Measurements from ENCODE around the gene DPP6. TPM values are rescaled to one million over a fixed set of nuclear protein-coding genes. Genes with fewer than 3 reads are reported as not detected.

The DPP6 gene
- polyA plus RNA-seq, 1 donor (not counting 4 experiments of a cell fraction or from before 2014, with no cell fraction given) = not detected

DNA sequence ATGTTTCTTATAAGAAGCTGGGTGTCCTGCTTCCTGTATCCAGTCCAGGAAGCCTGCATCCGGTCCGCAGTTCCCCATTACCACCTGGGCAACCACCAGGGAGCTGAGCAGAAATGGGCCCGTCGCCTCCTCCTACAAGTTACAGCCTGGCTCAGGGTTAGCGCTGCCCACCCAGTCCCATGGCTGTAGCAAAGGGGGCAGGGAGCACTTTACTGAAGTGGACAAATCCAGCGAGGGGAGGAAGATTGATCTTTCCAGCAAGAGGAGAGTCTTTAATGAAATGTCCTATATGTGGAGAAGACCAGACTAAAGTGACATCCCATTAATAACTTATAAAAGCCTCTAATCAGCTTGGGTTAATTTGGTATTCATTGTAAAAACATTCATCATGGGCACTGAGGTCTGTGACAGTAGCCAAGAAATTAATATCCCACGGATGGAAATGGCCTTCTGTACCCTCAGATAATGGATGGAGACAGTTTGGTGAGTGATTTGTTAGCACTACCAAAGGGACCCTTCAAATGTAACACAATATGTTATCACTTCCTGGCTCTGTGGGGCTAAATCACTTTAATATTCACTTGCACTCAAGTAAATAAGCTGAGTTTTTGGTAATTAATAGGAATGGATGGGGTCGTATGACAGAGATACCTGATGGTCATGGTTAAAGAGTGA lies 627.3 kb downstream of the DPP6 start:
- FAIRE-seq = no peak
- dilution Hi-C loops (cut with MboI; ENCODE audit: extremely low pct_ligation_motif_present, low sequenced_read_pairs) = no loop called here
- H3K9me1 ChIP-seq (ENCODE audit: control insufficient read depth, extremely low read depth, insufficient read depth, low read length) = no peaks in the 10 kb centered on the region
- H3K4me2 ChIP-seq (ENCODE audit: control insufficient read depth, extremely low read depth, insufficient read depth, low read depth, low read length) = no peak overlapping the region
- peaks cover 8% of the 10 kb centered on the region for H3K9me3 ChIP-seq (ENCODE audit: control insufficient read depth, low read depth, low read length)
- TF ChIP-seq, protein P1, sequence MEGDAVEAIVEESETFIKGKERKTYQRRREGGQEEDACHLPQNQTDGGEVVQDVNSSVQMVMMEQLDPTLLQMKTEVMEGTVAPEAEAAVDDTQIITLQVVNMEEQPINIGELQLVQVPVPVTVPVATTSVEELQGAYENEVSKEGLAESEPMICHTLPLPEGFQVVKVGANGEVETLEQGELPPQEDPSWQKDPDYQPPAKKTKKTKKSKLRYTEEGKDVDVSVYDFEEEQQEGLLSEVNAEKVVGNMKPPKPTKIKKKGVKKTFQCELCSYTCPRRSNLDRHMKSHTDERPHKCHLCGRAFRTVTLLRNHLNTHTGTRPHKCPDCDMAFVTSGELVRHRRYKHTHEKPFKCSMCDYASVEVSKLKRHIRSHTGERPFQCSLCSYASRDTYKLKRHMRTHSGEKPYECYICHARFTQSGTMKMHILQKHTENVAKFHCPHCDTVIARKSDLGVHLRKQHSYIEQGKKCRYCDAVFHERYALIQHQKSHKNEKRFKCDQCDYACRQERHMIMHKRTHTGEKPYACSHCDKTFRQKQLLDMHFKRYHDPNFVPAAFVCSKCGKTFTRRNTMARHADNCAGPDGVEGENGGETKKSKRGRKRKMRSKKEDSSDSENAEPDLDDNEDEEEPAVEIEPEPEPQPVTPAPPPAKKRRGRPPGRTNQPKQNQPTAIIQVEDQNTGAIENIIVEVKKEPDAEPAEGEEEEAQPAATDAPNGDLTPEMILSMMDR (optimal IDR thresholded peaks at IDR 0.05 in 1 of 3, IDR thresholded peaks at IDR 0.05 in 1 of 3, conservative IDR thresholded peaks at IDR 0.05 in 1 of 3; ENCODE audit: extremely low read depth in 1 of 3, insufficient read depth in 2 of 3, low read length in 3 of 3) = no peak
- no peak for TF ChIP-seq EZH2 (IDR thresholded peaks at IDR 0.05; ENCODE audit: low read length)
- no peaks in the 10 kb centered on the region for H3K4me1 ChIP-seq (ENCODE audit: control insufficient read depth, extremely low read depth, insufficient read depth, low read length)
- DNase-seq (ENCODE audit: low read depth, low spot score) = no peak
- H3K9ac ChIP-seq (ENCODE audit: control insufficient read depth, extremely low read depth, insufficient read depth, low read length) = no peak overlapping the region
- no peaks in the 10 kb centered on the region for H3K79me2 ChIP-seq (ENCODE audit: control insufficient read depth, insufficient read depth, low read length)
- H3K27me3 ChIP-seq (ENCODE audit: control insufficient read depth, extremely low read depth, insufficient read depth, low read length) = no peaks in the 10 kb centered on the region
- no peak overlapping the region for H3K4me3 ChIP-seq (ENCODE audit: control insufficient read depth in 2 of 3, extremely low read depth in 1 of 3, insufficient read depth in 2 of 3, low read depth in 1 of 3, low read length in 3 of 3)
- no peaks in the 10 kb centered on the region for H4K20me1 ChIP-seq (ENCODE audit: control insufficient read depth, extremely low read depth, insufficient read depth, low read length)
- no peak overlapping the region for H3K27ac ChIP-seq (ENCODE audit: control insufficient read depth, insufficient read depth, low read length)
- H2AFZ ChIP-seq (ENCODE audit: control insufficient read depth, low read length) = no peak overlapping the region
- no peaks in the 10 kb centered on the region for H3K36me3 ChIP-seq (ENCODE audit: control insufficient read depth in 2 of 2, extremely low read depth in 1 of 2, insufficient read depth in 2 of 2, low read length in 2 of 2)

DNA sequence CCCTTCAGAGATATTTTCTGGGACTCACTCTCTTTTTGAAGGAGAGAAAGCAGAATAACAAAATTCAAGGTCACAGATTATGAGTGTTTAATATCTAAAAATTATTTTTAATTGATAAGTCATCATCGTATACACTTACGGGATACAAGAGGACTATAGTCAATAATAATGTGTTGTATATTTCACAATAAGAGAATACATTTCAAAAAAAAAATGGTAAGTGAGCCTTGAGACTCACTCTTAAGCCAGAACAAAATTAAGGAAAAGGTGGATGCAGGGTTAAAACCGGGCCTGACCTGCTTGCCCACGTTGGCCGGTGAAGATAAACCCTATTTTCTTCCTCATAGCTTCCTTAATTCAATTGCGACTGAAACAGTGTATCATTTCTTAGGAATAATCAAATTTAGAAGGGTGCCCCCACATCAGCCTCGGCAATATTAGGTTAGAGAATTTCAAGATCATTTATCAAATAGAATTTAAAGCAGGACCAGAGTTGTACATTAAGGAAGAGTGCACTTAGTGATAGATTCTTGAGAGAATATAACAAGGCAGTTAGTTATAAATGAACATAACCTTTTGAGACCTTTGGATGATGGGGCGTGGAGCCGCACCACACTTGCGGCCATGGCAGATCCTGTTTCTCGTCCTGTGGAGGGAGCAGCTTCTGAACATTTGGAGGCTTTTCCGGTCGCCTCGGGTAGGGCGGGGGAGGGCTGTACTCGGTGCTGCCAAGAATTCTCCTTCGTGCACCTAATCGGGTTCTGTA lies 628.9 kb downstream of the DPP6 start:
- Histone ChIP-seq H3K9ac (ENCODE audit: control insufficient read depth, extremely low read depth, insufficient read depth, low read length) (no peak overlapping the region), H3K9me3 (ENCODE audit: control insufficient read depth, low read depth, low read length) (peaks cover 6% of the 10 kb centered on the region), H2AFZ (ENCODE audit: control insufficient read depth, low read length) (no peak overlapping the region), H3K27me3 (ENCODE audit: control insufficient read depth, extremely low read depth, insufficient read depth, low read length) (no peaks in the 10 kb centered on the region), H3K4me3 (ENCODE audit: control insufficient read depth in 2 of 3, extremely low read depth in 1 of 3, insufficient read depth in 2 of 3, low read depth in 1 of 3, low read length in 3 of 3) (no peak overlapping the region), H4K20me1 (ENCODE audit: control insufficient read depth, extremely low read depth, insufficient read depth, low read length) (no peaks in the 10 kb centered on the region), H3K36me3 (ENCODE audit: control insufficient read depth in 2 of 2, extremely low read depth in 1 of 2, insufficient read depth in 2 of 2, low read length in 2 of 2) (no peaks in the 10 kb centered on the region), H3K4me1 (ENCODE audit: control insufficient read depth, extremely low read depth, insufficient read depth, low read length) (no peaks in the 10 kb centered on the region), H3K79me2 (ENCODE audit: control insufficient read depth, insufficient read depth, low read length) (no peaks in the 10 kb centered on the region), H3K4me2 (ENCODE audit: control insufficient read depth, extremely low read depth, insufficient read depth, low read depth, low read length) (no peak overlapping the region), H3K27ac (ENCODE audit: control insufficient read depth, insufficient read depth, low read length) (no peak overlapping the region), H3K9me1 (ENCODE audit: control insufficient read depth, extremely low read depth, insufficient read depth, low read length) (no peaks in the 10 kb centered on the region)
- dilution Hi-C loops (cut with MboI; ENCODE audit: extremely low pct_ligation_motif_present, low sequenced_read_pairs) = no loop called here
- TF ChIP-seq EZH2 (IDR thresholded peaks at IDR 0.05; ENCODE audit: low read length) = no peak
- TF ChIP-seq, protein P1 (optimal IDR thresholded peaks at IDR 0.05 in 1 of 3, IDR thresholded peaks at IDR 0.05 in 1 of 3, conservative IDR thresholded peaks at IDR 0.05 in 1 of 3; ENCODE audit: extremely low read depth in 1 of 3, insufficient read depth in 2 of 3, low read length in 3 of 3) = no peak
- DNase-seq (ENCODE audit: low read depth, low spot score) (no peak), FAIRE-seq (no peak)

Data from keratinocyte (primary cell).